PC-9 (cell line): Measurements from ENCODE around the gene C1QTNF3. TPM values are rescaled to one million over a fixed set of nuclear protein-coding genes. Genes with fewer than 3 reads are reported as not detected.

Experiments
- BruUV-seq: library from RNA; stranded (reverse); fragments of 400-500 nt; replicated peaks from 2 replicates; lab custom pipeline; 2021; lab: Mats Ljungman, UMichigan
- CTCF ChIA-PET: fragments of 300-600 bp; sonication (Branson Sonifier 250); formaldehyde crosslinking; loops from one replicate; lab custom pipeline; 2022; ENCODE audit warnings: antibody characterized with exemption; lab: Charles Lee
- POLR2A ChIA-PET: fragments of 300-600 bp; sonication (Branson Sonifier 250); formaldehyde crosslinking; loops from one replicate; lab custom pipeline; 2022; ENCODE audit warnings: antibody characterized with exemption; ENCODE audit not compliant: unreplicated experiment; lab: Charles Lee
- DNase-seq, 2 experiments: peaks; one replicate each; pipeline versions ENCODE4 v3.0.0 to v3.0.0-alpha.2; 2015 to 2022; ENCODE audit warnings: mixed read lengths in 1 of 2
- H2AFZ ChIP-seq: fragments of 200-600 bp; sonication (generic); 2 replicates; pipeline ENCODE4 v1.8.1; 2017; ENCODE audit warnings: antibody characterized with exemption
- H3F3A ChIP-seq: fragments of 200-600 bp; sonication (generic); 2 replicates; pipeline ENCODE4 v1.8.1; 2017; ENCODE audit warnings: antibody characterized with exemption, mild to moderate bottlenecking, low read depth; ENCODE audit not compliant: insufficient read depth
- H3K27ac ChIP-seq: fragments of 200-600 bp; sonication (generic); 2 replicates; pipeline ENCODE4 v1.6.1; 2016; ENCODE audit warnings: mixed run types
- H3K27me3 ChIP-seq: fragments of 200-600 bp; sonication (generic); 2 replicates; pipeline ENCODE4 v1.6.1; 2016; ENCODE audit warnings: low read depth, mixed run types; ENCODE audit not compliant: insufficient read depth
- H3K36me3 ChIP-seq: fragments of 200-600 bp; sonication (generic); 2 replicates; pipeline ENCODE4 v1.6.1; 2016; ENCODE audit warnings: low read depth, mixed run types
- H3K4me1 ChIP-seq: fragments of 200-600 bp; sonication (generic); replicated peaks from 2 replicates; pipeline ENCODE4 v1.6.1; 2016; ENCODE audit warnings: mixed run types; ENCODE audit not compliant: insufficient read depth
- H3K4me2 ChIP-seq: fragments of 200-600 bp; sonication (generic); 2 replicates; pipeline ENCODE4 v1.6.1; 2017; ENCODE audit warnings: mixed run types
- H3K4me3 ChIP-seq: fragments of 200-600 bp; sonication (generic); 2 replicates; pipeline ENCODE4 v1.6.1; 2016; ENCODE audit warnings: mixed run types
- H3K79me2 ChIP-seq: fragments of 200-600 bp; sonication (generic); 2 replicates; pipeline ENCODE4 v1.6.1; 2017; ENCODE audit warnings: low read depth, mixed run types
- H3K9me2 ChIP-seq: fragments of 200-600 bp; sonication (generic); 2 replicates; pipeline ENCODE4 v1.8.1; 2017; ENCODE audit warnings: mild to moderate bottlenecking; ENCODE audit not compliant: insufficient read depth
- H3K9me3 ChIP-seq: fragments of 200-600 bp; sonication (generic); 2 replicates; pipeline ENCODE4 v1.8.1; 2016; ENCODE audit warnings: low read depth; ENCODE audit not compliant: insufficient read depth
- H4K20me1 ChIP-seq: fragments of 200-600 bp; sonication (generic); 2 replicates; pipeline ENCODE4 v1.8.1; 2017; ENCODE audit not compliant: insufficient read depth
- EZH2 ChIP-seq: fragments of 200-600 bp; sonication (generic); IDR thresholded peaks from 2 replicates; pipeline ENCODE4 v1.8.0; 2017; ENCODE audit warnings: antibody characterized with exemption, low read depth
- intact Hi-C: fragments of 100-400 bp; cut with micrococcal nuclease; formaldehyde crosslinking; loops from one replicate; pipeline ENCODE4 v1.10.0; 2022; ENCODE audit not compliant: unreplicated experiment
- total RNA-seq: library from RNA; stranded (reverse); gene quantifications from 2 replicates; pipeline ENCODE4 v1.2.3, GENCODE V29; 2021
- TF ChIP-seq, protein P1 (sequence below): fragments of 200-600 bp; sonication (generic); conservative IDR thresholded peaks from 2 replicates; pipeline ENCODE4 v1.6.1; 2017; ENCODE audit warnings: mixed run types, antibody characterized with exemption, mild to moderate bottlenecking, moderate library complexity

Gene C1QTNF3
- total RNA-seq, 1 experiment from 2014 or later = 8.3 TPM

DNA sequence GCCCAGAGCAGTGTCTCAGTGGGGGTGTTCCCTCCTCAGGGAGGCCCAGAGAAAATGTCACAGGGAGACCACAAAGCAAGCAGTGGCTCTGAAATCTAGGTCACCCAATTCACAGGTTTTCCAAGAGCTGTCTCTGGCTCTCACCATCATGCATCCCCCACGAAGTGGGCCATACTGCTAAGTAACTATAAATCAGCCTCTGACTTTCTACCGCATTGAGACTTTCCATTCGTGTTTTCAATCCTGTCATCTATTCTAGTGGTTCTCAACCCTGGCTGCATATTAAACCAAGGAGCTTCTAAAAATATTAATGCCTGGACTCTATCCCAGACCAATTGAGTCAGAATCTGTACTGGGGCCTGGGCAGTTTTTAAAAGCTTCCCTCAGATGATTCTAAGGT, 2.0 kb upstream of the C1QTNF3 start:
- Histone ChIP-seq H3K79me2 (no peaks in the 10 kb centered on the region), H2AFZ (no peak overlapping the region), H3K36me3 (no peaks in the 10 kb centered on the region), H3K4me2 (no peak overlapping the region), H3K9me3 (no peaks in the 10 kb centered on the region), H3K9me2 (no peaks in the 10 kb centered on the region), H3K4me1 (no peaks in the 10 kb centered on the region), H3K4me3 (no peak overlapping the region), H3K27me3 (no peaks in the 10 kb centered on the region), H3K27ac (no peak overlapping the region), H3F3A (no peaks in the 10 kb centered on the region), H4K20me1 (no peaks in the 10 kb centered on the region)
- ChIA-PET POLR2A (no interaction called here), CTCF (no interaction called here)
- DNase-seq = no peak
- TF ChIP-seq EZH2 = no peak
- TF ChIP-seq, protein P1, sequence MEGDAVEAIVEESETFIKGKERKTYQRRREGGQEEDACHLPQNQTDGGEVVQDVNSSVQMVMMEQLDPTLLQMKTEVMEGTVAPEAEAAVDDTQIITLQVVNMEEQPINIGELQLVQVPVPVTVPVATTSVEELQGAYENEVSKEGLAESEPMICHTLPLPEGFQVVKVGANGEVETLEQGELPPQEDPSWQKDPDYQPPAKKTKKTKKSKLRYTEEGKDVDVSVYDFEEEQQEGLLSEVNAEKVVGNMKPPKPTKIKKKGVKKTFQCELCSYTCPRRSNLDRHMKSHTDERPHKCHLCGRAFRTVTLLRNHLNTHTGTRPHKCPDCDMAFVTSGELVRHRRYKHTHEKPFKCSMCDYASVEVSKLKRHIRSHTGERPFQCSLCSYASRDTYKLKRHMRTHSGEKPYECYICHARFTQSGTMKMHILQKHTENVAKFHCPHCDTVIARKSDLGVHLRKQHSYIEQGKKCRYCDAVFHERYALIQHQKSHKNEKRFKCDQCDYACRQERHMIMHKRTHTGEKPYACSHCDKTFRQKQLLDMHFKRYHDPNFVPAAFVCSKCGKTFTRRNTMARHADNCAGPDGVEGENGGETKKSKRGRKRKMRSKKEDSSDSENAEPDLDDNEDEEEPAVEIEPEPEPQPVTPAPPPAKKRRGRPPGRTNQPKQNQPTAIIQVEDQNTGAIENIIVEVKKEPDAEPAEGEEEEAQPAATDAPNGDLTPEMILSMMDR = no peak
- no TSS peak for BruUV-seq
- intact Hi-C loops = no loop called here

DNA sequence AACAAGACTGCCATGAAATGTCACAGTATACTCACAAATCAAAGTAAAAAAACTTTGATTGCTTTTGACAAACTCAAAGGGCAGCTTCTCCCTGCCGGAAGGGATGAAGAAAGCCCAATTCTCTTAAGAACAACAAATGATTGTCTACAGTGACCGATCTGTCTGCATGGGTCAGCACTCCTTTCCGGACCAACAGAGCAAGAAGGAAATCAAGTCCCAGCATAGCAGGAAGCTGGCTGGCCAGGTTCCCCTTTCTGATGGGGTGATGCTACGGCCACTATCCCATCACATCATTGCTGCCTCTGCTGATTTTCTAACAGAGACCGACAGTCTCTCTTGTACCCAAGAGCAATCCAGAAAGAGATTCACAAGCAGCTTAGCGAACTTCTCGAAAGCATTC, 692 bp downstream of the C1QTNF3 start:
- DNase-seq = no peak
- H2AFZ ChIP-seq = no peak overlapping the region
- no peaks in the 10 kb centered on the region for H3K36me3 ChIP-seq
- no peaks in the 10 kb centered on the region for H3K9me3 ChIP-seq
- no peak overlapping the region for H3K4me3 ChIP-seq
- TF ChIP-seq, protein P1 = no peak
- TF ChIP-seq EZH2 = no peak
- H3K9me2 ChIP-seq = no peaks in the 10 kb centered on the region
- no TSS peak for BruUV-seq
- H3K27me3 ChIP-seq = no peaks in the 10 kb centered on the region
- H3F3A ChIP-seq = no peaks in the 10 kb centered on the region
- H3K27ac ChIP-seq = no peak overlapping the region
- ChIA-PET POLR2A (no interaction called here), CTCF (no interaction called here)
- H3K4me2 ChIP-seq = no peak overlapping the region
- H3K79me2 ChIP-seq = no peaks in the 10 kb centered on the region
- no peaks in the 10 kb centered on the region for H3K4me1 ChIP-seq
- intact Hi-C loops = no loop called here
- no peaks in the 10 kb centered on the region for H4K20me1 ChIP-seq

DNA sequence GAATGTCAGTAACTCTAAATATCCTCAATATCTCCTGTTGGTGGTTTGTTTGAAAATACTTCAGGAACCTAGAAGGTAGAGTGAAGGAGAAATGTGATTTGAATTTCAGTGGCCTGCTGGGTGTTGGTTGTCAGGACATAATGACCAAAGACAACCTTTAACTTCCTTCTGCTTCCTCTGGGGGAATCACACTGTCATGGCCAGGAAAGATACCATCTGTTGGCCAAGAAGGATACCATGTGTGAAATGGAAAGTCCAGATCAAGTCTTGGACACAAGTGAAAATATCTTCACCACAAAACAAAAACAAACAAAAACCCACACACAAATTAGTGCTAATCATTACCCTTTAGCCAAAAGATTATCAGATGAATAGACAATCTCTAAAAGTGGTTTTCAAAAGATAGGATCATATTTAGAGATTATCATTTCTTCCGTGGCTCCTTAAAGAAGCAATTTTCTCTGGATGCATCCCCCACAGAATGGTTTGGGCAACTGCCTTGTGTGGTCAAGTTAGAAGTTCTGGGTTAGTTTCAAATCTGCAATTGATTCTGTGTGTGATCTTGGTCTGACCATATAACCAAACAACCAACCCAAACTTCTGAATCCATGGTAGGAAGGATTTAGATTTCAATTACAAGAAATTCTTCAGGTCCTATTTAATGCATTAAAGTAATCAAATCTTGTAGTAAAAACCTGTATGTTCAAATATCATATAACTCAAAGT, 1.6 kb downstream of the C1QTNF3 start:
- no TSS peak for BruUV-seq
- Histone ChIP-seq H3K9me2 (no peaks in the 10 kb centered on the region), H3K79me2 (no peaks in the 10 kb centered on the region), H3K27me3 (no peaks in the 10 kb centered on the region), H3K27ac (no peak overlapping the region), H3K4me2 (no peak overlapping the region), H3K36me3 (no peaks in the 10 kb centered on the region), H3K4me1 (no peaks in the 10 kb centered on the region), H4K20me1 (no peaks in the 10 kb centered on the region), H3K9me3 (no peaks in the 10 kb centered on the region), H3K4me3 (no peak overlapping the region), H3F3A (no peaks in the 10 kb centered on the region), H2AFZ (no peak overlapping the region)
- intact Hi-C loops = no loop called here
- TF ChIP-seq EZH2 = no peak
- TF ChIP-seq, protein P1 = no peak
- DNase-seq = no peak
- POLR2A ChIA-PET = interaction anchor here (0.6 kb wide), 1 partner anchor 35 kb away, joined by 4 read pairs; no protein-coding TSS in a partner anchor
- CTCF ChIA-PET = no interaction called here
